Smooth muscle cell (in vitro differentiated cells): Measurements from ENCODE around the gene PARP8. TPM values are rescaled to one million over a fixed set of nuclear protein-coding genes. Genes with fewer than 3 reads are reported as not detected.

ENCODE experiments used
- DNase-seq: peaks from one replicate; lab custom pipeline; 2025; ENCODE audit not compliant: unreplicated experiment; lab: John Stamatoyannopoulos, UW
- H2AFZ ChIP-seq: fragments of 200-600 bp; sonication (generic); 2 replicates; pipeline ENCODE4 v1.6.0; 2016; ENCODE audit warnings: antibody characterized with exemption, low read depth, mild to moderate bottlenecking
- H3F3A ChIP-seq: fragments of 200-600 bp; sonication (generic); 2 replicates; pipeline ENCODE4 v1.6.0; 2017; ENCODE audit warnings: antibody characterized with exemption, low read depth
- H3K27ac ChIP-seq: fragments of 200-600 bp; sonication (generic); 2 replicates; pipeline ENCODE4 v1.5.1; 2016; ENCODE audit warnings: low read depth, mild to moderate bottlenecking
- H3K27me3 ChIP-seq: fragments of 200-600 bp; sonication (generic); 2 replicates; pipeline ENCODE4 v1.6.1; 2016; ENCODE audit warnings: low read depth, mild to moderate bottlenecking
- H3K36me3 ChIP-seq: fragments of 200-600 bp; sonication (generic); 2 replicates; pipeline ENCODE4 v1.5.1; 2016; ENCODE audit warnings: low read depth
- H3K4me1 ChIP-seq: fragments of 200-600 bp; sonication (generic); 2 replicates; pipeline ENCODE4 v1.5.1; 2016; ENCODE audit warnings: low read depth
- H3K4me2 ChIP-seq: fragments of 200-600 bp; sonication (generic); 2 replicates; pipeline ENCODE4 v1.6.0; 2016; ENCODE audit warnings: mild to moderate bottlenecking
- H3K4me3 ChIP-seq: fragments of 200-600 bp; sonication (generic); 2 replicates; pipeline ENCODE4 v1.5.1; 2016; ENCODE audit warnings: mild to moderate bottlenecking
- H3K79me2 ChIP-seq: fragments of 200-600 bp; sonication (generic); 2 replicates; pipeline ENCODE4 v1.6.0; 2016; ENCODE audit warnings: low read depth, mild to moderate bottlenecking
- H3K9ac ChIP-seq: fragments of 200-600 bp; sonication (generic); 2 replicates; pipeline ENCODE4 v1.6.0; 2016; ENCODE audit warnings: low read depth
- H3K9me3 ChIP-seq: fragments of 200-600 bp; sonication (generic); replicated peaks from 2 replicates; pipeline ENCODE4 v1.5.1; 2016; ENCODE audit warnings: low read depth
- H4K20me1 ChIP-seq: fragments of 200-600 bp; sonication (generic); 2 replicates; pipeline ENCODE4 v1.6.0; 2016; ENCODE audit warnings: low read depth
- CTCF ChIP-seq: fragments of 200-600 bp; sonication (generic); IDR thresholded peaks from 2 replicates; pipeline ENCODE4 v1.5.1; 2017; ENCODE audit warnings: borderline replicate concordance, mild to moderate bottlenecking, antibody characterized with exemption; ENCODE audit not compliant: insufficient read depth, poor library complexity, severe bottlenecking
- WGBS: methylation state at CpG from one replicate; pipeline ENCODE4 v1.1.7; 2016; ENCODE audit warnings: low lambda C conversion rate; 5-methylcytosine and 5-hydroxymethylcytosine counted together
- polyA plus RNA-seq: library from polyadenylated mRNA; unstranded; fragments of >200 nt; fragmentation: Nextera tagmentation; extraction: Ambion mirVana; gene quantifications from 2 replicates; pipeline ENCODE4 v1.2.1, GENCODE V29; 2016
- total RNA-seq: library from RNA; depleted of rRNA; stranded (reverse); fragments of >200 nt; gene quantifications from 2 replicates; pipeline ENCODE4 v1.2.3, GENCODE V29; 2014

Gene PARP8
- total and polyA plus RNA-seq, 2 experiments from 2014 or later: 13.6 to 36.2 TPM

GRCh38 chr5:50813691-50814090 is 147.3 kb downstream of the PARP8 start:
- Histone ChIP-seq H3K27me3 (no peaks in the 10 kb centered on the region), H3K4me2 (no peak overlapping the region), H4K20me1 (no peaks in the 10 kb centered on the region), H3K9me3 (peaks cover 4% of the 10 kb centered on the region), H3K27ac (no peak overlapping the region), H3K9ac (no peak overlapping the region), H3K4me3 (no peak overlapping the region), H2AFZ (no peak overlapping the region), H3F3A (no peaks in the 10 kb centered on the region), H3K4me1 (no peaks in the 10 kb centered on the region), H3K36me3 (peaks cover 5% of the 10 kb centered on the region), H3K79me2 (no peaks in the 10 kb centered on the region)
- TF ChIP-seq CTCF: no peak
- 93% methylated on average over 3 of the region's 3 CpGs for WGBS
- no peak for DNase-seq

DNA sequence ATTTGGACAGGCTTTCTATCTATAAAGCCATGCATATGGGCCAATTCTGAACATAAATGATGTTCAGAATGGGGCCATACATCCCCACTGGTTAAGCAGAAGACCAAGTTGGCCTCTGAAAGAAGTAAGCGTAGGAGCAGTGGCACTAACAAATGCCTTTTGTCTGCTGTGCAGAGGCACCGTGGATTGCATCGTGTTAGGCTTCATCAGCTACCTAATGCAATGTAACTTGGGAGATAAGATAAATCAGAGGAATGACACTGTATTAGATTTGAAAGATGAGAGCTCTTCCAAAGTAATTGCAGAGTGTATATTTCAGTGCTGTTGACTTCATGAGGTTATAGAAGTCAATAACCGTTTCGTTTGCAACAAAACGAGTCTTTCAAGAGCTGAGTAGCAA is 148.1 kb downstream of the PARP8 start:
- H3K9ac ChIP-seq: no peak overlapping the region
- TF ChIP-seq CTCF: no peak
- WGBS: 82% methylated on average over 6 of the region's 6 CpGs
- H3K27ac ChIP-seq: no peak overlapping the region
- no peaks in the 10 kb centered on the region for H3F3A ChIP-seq
- H3K9me3 ChIP-seq: peaks cover 4% of the 10 kb centered on the region
- H3K27me3 ChIP-seq: no peaks in the 10 kb centered on the region
- H4K20me1 ChIP-seq: no peaks in the 10 kb centered on the region
- H3K4me1 ChIP-seq: no peaks in the 10 kb centered on the region
- H3K79me2 ChIP-seq: no peaks in the 10 kb centered on the region
- H3K4me2 ChIP-seq: no peak overlapping the region
- H2AFZ ChIP-seq: no peak overlapping the region
- peaks cover 5% of the 10 kb centered on the region for H3K36me3 ChIP-seq
- no peak overlapping the region for H3K4me3 ChIP-seq
- no peak for DNase-seq

- DNase-seq: no peak
- Histone ChIP-seq H3K27me3 (no peaks in the 10 kb centered on the region), H3K4me2 (no peak overlapping the region)
Observed at GRCh38 chr5:50822046-50822445, 155.6 kb downstream of the PARP8 start.

More at GRCh38 chr5:50822046-50822445, 155.6 kb downstream of the PARP8 start:
- no peak overlapping the region for H2AFZ ChIP-seq
- TF ChIP-seq CTCF: no peak
- no peaks in the 10 kb centered on the region for H4K20me1 ChIP-seq
- no peak overlapping the region for H3K27ac ChIP-seq
- H3K9me3 ChIP-seq: no peaks in the 10 kb centered on the region
- H3K79me2 ChIP-seq: no peaks in the 10 kb centered on the region
- H3K36me3 ChIP-seq: peaks cover 18% of the 10 kb centered on the region
- H3K9ac ChIP-seq: no peak overlapping the region
- no peaks in the 10 kb centered on the region for H3F3A ChIP-seq
- 97% methylated on average over 2 of the region's 2 CpGs for WGBS
- no peak overlapping the region for H3K4me3 ChIP-seq
- no peaks in the 10 kb centered on the region for H3K4me1 ChIP-seq
